Measurements from ENCODE around the gene TBC1D5. TPM values are rescaled to one million over a fixed set of nuclear protein-coding genes. Genes with fewer than 3 reads are reported as not detected.

The TBC1D5 gene
- total and polyA plus RNA-seq, 2 of the 8 experiments (the other 6 are each of a cell fraction or from before 2014, with no cell fraction given): 11.0 to 22.9 TPM

- no peak for TF ChIP-seq SP4 (IDR thresholded peaks at IDR 0.05; ENCODE audit: low read length)
These were observed 261.3 kb downstream of the TBC1D5 start (continued) for GRCh38 chr3:17481116-17481515.
